ENCODE results near the gene RPP14. TPM values are rescaled to one million over a fixed set of nuclear protein-coding genes. Genes with fewer than 3 reads are reported as not detected.

The RPP14 gene
- total RNA-seq, 1 experiment from 2014 or later = 30.0 TPM

GRCh38 chr3:58269356-58269755 is 36.7 kb upstream of the RPP14 start:
- Histone ChIP-seq H3K9me3 (ENCODE audit: low read length) (no peaks in the 10 kb centered on the region), H3K36me3 (ENCODE audit: low read depth, low read length) (no peaks in the 10 kb centered on the region), H3K79me2 (ENCODE audit: low read length) (no peaks in the 10 kb centered on the region), H4K20me1 (ENCODE audit: low read length) (no peaks in the 10 kb centered on the region), H3K4me2 (ENCODE audit: low read length) (no peak overlapping the region), H3K4me1 (ENCODE audit: insufficient read depth, low read length) (peaks cover 14% of the 10 kb centered on the region), H3F3A (ENCODE audit: low read length, unreplicated experiment) (peaks cover 8% of the 10 kb centered on the region), H3K4me3 (ENCODE audit: low read length) (no peak overlapping the region), H3K9ac (ENCODE audit: low read length) (no peak overlapping the region), H3K27ac (ENCODE audit: low read length) (no peak overlapping the region), H3K27me3 (ENCODE audit: low read length) (no peaks in the 10 kb centered on the region), H3K9me2 (replicated peaks; ENCODE audit: low read length) (no peaks in the 10 kb centered on the region), H2AFZ (ENCODE audit: low read length) (no peak overlapping the region)
- DNase-seq = no peak
- no TSS peak for BruUV-seq (replicated peaks)
- intact Hi-C loops (cut with micrococcal nuclease) = no loop called here
- no peak for ATAC-seq
- POLR2A ChIA-PET (ENCODE audit: unreplicated experiment) = no interaction called here
- no peak for TF ChIP-seq CTCF (conservative IDR thresholded peaks at IDR 0.05; ENCODE audit: low read depth, low read length)
- TF ChIP-seq EZH2phosphoT487 (IDR thresholded peaks at IDR 0.05; ENCODE audit: borderline replicate concordance, low read length) = no peak
- no peak for TF ChIP-seq EZH2 (IDR thresholded peaks at IDR 0.05; ENCODE audit: low read length, unreplicated experiment)
- CTCF ChIA-PET = no interaction called here

- Histone ChIP-seq H3K4me3 (ENCODE audit: low read length) (no peak overlapping the region), H3K4me2 (ENCODE audit: low read length) (no peak overlapping the region), H3K4me1 (ENCODE audit: insufficient read depth, low read length) (peaks cover 14% of the 10 kb centered on the region), H3K27ac (ENCODE audit: low read length) (no peak overlapping the region), H3K9me3 (ENCODE audit: low read length) (no peaks in the 10 kb centered on the region), H3K9me2 (replicated peaks; ENCODE audit: low read length) (no peaks in the 10 kb centered on the region), H3K36me3 (ENCODE audit: low read depth, low read length) (no peaks in the 10 kb centered on the region), H4K20me1 (ENCODE audit: low read length) (no peaks in the 10 kb centered on the region), H3F3A (ENCODE audit: low read length, unreplicated experiment) (peaks cover 8% of the 10 kb centered on the region), H2AFZ (ENCODE audit: low read length) (no peak overlapping the region), H3K79me2 (ENCODE audit: low read length) (no peaks in the 10 kb centered on the region), H3K9ac (ENCODE audit: low read length) (no peak overlapping the region), H3K27me3 (ENCODE audit: low read length) (no peaks in the 10 kb centered on the region)
- no peak for DNase-seq
- no TSS peak for BruUV-seq (replicated peaks)
- intact Hi-C loops (cut with micrococcal nuclease) = loop anchor here (5.0 kb wide), 1 partner anchor 53 kb away; no protein-coding TSS in a partner anchor
- POLR2A ChIA-PET (ENCODE audit: unreplicated experiment) = no interaction called here
- CTCF ChIA-PET = no interaction called here
- no peak for TF ChIP-seq EZH2 (IDR thresholded peaks at IDR 0.05; ENCODE audit: low read length, unreplicated experiment)
- TF ChIP-seq CTCF (conservative IDR thresholded peaks at IDR 0.05; ENCODE audit: low read depth, low read length) = no peak
- no peak for TF ChIP-seq EZH2phosphoT487 (IDR thresholded peaks at IDR 0.05; ENCODE audit: borderline replicate concordance, low read length)
- ATAC-seq = no peak
Measured at GRCh38 chr3:58270485-58270884, 35.6 kb upstream of the RPP14 start.

- H3K9me3 ChIP-seq (ENCODE audit: low read length) = no peaks in the 10 kb centered on the region
- TF ChIP-seq EZH2 (IDR thresholded peaks at IDR 0.05; ENCODE audit: low read length, unreplicated experiment) = no peak
- TF ChIP-seq EZH2phosphoT487 (IDR thresholded peaks at IDR 0.05; ENCODE audit: borderline replicate concordance, low read length) = no peak
- TF ChIP-seq CTCF (conservative IDR thresholded peaks at IDR 0.05; ENCODE audit: low read depth, low read length) = no peak
- H3K4me3 ChIP-seq (ENCODE audit: low read length) = peak overlapping the region; percentile 37; the same call in 1 of the 2 replicates
- H3K4me1 ChIP-seq (ENCODE audit: insufficient read depth, low read length) = peaks cover 14% of the 10 kb centered on the region
- H3K4me2 ChIP-seq (ENCODE audit: low read length) = peak overlapping the region; percentile 74
- H3K79me2 ChIP-seq (ENCODE audit: low read length) = no peaks in the 10 kb centered on the region
- peak overlapping the region; percentile 31; the same call in 1 of the 2 replicates for H3K9ac ChIP-seq (ENCODE audit: low read length)
- H2AFZ ChIP-seq (ENCODE audit: low read length) = no peak overlapping the region; the same call in 1 of the 2 replicates
- no peaks in the 10 kb centered on the region for H3K9me2 ChIP-seq (replicated peaks; ENCODE audit: low read length)
- peak overlapping the region; percentile 79 for H3K27ac ChIP-seq (ENCODE audit: low read length)
- POLR2A ChIA-PET (ENCODE audit: unreplicated experiment) = no interaction called here
- ATAC-seq (peak; percentile 100), DNase-seq (peak; percentile 82)
- H3K36me3 ChIP-seq (ENCODE audit: low read depth, low read length) = no peaks in the 10 kb centered on the region
- CTCF ChIA-PET = interaction anchor here (0.7 kb wide), 1 partner anchor 1157 kb away, joined by 18 read pairs; no protein-coding TSS in a partner anchor
- BruUV-seq (replicated peaks) = no TSS peak
- H3F3A ChIP-seq (ENCODE audit: low read length, unreplicated experiment) = peaks cover 8% of the 10 kb centered on the region
- H4K20me1 ChIP-seq (ENCODE audit: low read length) = no peaks in the 10 kb centered on the region
- H3K27me3 ChIP-seq (ENCODE audit: low read length) = no peaks in the 10 kb centered on the region
- intact Hi-C loops (cut with micrococcal nuclease) = loop anchor here (5.0 kb wide), 1 partner anchor 55 kb away; no protein-coding TSS in a partner anchor
Measured at GRCh38 chr3:58271901-58272501, 34.0 kb upstream of the RPP14 start.

Measured in PC-3 (cell line).